HK-2 (cell line): ENCODE data around the gene SCEL.
"Not testable (repeated sequence)": the region's sequence is repeated elsewhere in the genome, so short reads cannot be mapped to it uniquely, and the experiment has no call there.

ENCODE experiments used
- DNase-seq: peaks from one replicate; pipeline ENCODE4 v3.0.0-alpha.2; 2018; ENCODE audit not compliant: unreplicated experiment

SCEL gene, protein sequence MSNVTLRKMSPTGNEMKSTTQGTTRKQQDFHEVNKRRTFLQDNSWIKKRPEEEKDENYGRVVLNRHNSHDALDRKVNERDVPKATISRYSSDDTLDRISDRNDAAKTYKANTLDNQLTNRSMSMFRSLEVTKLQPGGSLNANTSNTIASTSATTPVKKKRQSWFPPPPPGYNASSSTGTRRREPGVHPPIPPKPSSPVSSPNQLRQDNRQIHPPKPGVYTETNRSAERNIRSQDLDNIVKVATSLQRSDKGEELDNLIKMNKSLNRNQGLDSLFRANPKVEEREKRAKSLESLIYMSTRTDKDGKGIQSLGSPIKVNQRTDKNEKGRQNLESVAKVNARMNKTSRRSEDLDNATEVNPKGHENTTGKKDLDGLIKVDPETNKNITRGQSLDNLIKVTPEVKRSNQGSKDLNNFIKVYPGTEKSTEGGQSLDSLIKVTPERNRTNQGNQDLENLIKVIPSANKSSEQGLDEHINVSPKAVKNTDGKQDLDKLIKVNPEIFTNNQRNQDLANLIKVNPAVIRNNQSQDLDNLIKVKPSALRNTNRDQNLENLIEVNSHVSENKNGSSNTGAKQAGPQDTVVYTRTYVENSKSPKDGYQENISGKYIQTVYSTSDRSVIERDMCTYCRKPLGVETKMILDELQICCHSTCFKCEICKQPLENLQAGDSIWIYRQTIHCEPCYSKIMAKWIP

DNA sequence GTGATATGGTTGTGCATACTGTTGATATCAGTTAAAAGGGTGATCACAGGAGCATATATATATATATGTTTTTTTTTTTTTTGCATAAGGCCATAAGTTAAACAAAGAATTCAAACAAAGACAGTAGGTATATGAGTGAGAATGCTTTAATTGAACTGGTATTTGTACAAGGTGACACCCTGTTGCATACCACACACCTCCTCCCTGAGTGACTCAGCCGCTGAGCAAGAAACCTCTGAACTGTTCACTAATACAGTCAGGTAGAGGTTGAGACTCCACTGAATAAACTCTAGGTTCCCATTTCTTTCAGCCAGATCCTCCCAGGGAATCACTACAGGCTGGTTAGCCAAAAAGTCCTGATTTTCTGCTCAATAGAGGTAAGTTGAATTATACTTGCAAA is at the start of gene SCEL:
TSS of gene SCEL (plus strand) at position 259 of the 400 bp plus-strand sequence. CDS start 20,170 bp downstream, outside the sequence.
- no peak for DNase-seq

DNA sequence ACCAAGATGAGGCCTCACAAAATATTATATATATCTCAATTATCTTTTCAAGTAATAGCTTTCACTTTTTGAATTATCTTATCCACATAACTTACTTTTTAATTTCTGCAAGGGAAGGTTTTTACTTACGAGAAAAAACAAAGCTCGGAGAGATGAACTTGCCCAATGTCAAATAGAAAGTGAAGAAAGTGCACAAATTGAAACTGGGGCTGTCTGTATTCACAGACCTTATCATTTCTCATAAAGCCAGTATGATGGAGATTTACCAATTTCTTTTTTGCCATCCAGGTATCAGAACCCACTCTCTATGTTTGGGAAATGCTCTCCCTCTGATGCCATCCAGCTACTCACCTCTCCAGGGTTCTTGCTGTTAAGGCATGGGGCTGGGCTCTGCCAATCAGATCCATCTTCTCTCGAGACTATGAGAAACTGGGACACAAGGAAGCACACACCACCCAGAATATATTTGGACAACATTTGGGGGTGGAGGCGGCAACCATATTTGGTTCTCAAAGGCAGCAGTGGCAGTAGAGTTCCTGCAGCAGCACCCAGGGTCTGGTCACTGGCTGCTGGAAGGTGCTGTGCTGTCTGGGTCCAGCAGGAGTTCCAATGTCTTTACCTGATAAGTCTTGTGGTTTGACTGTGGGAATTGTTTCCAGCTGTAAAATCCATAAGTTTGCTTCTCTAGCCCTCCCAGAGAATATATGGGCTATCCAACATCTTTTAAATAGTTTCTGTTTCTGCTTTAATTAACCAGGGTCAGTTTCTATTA is 45.8 kb upstream of the SCEL start:
- DNase-seq, result no peak

DNA sequence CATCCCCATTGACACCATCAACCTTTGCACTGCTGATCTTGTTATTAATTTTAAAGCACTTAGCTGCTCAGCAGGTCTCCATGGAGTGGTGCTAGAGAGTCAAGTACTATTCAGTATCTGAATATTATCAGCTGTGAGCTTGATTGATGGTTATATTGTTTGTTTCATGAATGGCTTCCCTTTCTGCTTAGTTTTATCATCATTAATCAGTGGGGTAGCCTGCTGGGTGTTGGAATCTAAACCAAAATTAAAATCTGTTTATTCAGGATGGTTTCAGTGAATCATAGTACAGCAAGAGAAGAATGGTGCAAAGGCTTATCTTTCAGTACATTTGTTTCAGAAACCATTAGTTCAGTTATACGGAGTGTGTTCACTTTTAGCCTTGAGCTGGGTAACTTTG is 42.5 kb upstream of the SCEL start:
- DNase-seq, result no peak

DNA sequence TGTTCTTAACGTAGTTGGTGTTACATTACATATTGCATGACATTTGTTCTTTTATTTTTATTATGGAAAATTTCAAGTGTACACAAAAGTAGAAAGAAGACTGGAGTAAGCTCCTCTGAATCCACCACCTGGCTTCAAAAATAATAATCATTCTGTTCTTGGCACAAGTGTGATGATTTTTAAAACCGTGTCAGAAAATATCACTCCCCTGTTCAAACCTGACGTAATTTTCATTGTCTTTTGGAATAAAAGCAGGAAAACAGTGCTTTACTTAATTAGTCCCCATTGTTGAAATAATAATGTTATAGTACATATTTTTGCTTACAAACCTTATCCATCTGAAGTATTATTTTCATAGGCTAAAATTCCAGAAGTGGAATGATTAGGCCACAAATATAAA is 41.3 kb upstream of the SCEL start:
- DNase-seq, result no peak

DNA sequence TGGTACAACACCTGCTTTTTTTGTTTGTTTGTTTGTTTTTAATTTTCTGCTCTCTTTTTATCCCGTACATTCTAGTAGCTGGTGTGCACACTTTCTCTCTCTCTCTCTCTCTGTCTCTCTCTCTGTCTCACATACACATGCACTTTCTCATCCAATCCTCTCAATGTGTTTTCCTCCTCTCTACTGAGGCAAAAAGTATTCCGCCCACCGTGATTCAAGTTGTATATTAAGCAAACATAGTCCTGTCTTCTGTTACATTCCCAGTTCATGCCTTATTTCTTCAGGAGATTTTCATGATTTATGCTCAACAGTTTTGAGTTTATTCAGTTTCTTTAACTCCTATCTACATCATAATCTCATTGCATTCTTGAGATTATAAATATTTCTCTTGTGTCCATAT is 38.2 kb upstream of the SCEL start:
- no peak for DNase-seq

DNA sequence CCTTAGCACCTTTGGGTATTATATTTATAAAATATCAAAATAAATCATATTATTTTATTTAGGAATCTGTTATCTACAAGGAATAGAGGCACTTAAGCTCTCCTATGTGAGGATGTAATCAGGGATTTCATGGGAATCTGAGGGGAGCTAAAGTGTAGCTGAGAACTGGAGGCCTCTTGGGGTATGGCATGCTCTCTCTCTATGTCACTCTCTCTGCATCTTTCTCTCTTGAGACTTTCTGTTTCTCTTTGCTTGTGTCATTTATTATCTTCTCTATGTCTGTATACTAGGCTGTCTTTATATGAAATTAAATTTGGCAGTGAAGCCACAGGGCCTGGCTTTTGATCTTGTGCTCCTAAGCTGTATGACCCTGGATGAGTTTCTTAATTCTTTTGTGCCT is 37.7 kb upstream of the SCEL start:
- DNase-seq, result no peak

DNA sequence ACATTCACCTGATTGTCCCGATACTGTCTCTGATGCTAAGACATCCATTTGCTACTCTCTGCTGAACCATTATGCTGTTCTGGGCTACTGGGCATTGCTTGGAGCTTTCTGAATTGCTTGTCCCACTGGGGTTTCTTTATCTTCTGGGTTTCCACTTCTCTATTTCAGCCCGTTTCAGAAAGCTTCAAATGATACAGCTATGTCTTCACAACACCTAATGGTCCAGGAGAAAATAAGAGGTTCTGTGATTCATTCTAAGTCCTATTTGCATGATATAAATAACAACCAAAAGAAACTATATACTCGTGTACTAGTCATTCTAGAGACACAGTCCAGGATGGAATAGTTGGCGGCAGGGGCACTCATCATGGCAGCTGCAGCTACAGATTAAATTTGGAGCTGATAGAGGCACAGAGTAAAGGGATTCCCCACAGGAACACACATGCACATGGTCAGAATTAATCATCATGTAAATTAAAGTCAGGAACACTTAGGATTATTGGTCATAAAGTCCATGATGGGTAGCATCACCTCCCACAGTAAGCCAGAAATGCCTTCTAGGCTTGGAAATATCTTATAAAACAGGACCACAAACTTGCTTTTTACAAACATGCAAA is 33.3 kb upstream of the SCEL start:
- no peak for DNase-seq

DNA sequence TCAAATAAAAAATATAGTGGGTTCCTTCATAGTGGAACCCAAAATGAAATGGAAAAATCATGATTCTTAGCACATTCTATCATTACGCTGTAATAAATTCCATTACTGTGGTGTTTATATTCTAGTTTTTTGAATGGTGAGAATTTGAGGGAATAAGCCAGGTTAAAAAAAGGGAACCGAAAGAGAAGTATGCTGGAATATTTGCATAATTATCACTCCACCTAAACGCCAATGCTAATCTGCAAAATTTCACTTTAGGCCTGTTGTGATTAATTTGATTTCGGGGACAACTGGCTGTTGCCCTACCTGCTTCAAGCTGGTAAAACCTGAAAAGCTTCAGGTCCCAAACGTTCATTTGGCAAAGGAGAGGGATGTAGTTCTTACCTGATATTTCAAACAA is 32.1 kb upstream of the SCEL start:
- no peak for DNase-seq

DNA sequence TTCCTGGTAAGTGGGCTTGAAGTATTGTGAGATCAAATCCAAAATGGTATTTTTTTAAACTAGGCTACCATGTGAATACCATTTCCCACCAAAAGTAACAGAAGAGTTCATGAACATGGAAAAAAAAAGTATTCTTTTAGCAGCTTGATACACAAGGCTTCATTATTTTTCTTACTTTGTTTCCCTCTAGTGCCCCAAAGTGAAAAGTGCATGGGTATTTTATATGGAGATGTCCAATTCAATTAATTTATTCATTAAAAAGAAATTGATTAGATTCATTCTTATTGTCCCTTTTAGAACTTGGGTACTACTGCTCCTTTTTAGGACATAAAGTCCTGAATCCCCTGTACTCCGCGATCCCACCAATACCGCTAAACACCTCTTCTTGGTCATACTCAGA is 28.6 kb upstream of the SCEL start:
- no peak for DNase-seq

DNA sequence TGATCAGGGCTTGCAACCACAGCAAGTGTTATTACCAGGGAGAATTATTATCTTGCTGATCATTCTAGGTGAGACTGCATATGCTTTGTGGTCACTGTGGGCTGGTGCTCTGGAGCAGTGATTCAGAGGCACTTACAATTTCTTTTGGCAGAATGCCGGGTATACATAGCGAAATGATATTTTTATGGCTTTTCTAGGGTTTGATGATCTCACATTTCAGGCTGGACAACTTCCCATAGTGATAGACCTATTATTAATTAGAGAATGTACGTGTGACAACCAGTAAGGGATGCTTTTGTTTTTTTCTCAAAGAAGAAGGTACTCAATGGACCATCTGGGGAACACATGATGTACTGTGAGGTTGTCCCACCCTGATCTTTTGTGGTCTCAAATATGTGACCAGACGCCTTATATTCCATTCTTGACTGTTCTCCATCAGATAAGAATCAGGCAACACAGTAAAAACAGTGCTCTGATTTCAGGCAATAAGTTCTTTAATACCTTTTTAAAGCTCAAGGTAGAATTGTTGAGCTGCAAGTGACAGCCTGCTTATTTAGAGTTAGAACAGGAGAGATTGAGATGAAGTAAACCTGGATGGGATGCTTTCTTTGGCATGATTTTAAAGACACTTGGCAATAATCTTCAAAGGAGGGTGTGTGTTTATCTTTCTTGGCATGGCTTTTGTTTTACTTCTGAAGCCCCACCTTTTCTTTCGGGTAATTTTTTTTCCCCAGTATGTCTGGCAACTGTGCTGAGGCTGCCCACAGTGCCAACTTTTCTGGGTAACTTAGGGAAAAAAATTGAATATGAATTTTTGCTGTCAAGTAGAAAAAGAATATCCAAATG is 27.4 kb upstream of the SCEL start:
- DNase-seq, result no peak

DNA sequence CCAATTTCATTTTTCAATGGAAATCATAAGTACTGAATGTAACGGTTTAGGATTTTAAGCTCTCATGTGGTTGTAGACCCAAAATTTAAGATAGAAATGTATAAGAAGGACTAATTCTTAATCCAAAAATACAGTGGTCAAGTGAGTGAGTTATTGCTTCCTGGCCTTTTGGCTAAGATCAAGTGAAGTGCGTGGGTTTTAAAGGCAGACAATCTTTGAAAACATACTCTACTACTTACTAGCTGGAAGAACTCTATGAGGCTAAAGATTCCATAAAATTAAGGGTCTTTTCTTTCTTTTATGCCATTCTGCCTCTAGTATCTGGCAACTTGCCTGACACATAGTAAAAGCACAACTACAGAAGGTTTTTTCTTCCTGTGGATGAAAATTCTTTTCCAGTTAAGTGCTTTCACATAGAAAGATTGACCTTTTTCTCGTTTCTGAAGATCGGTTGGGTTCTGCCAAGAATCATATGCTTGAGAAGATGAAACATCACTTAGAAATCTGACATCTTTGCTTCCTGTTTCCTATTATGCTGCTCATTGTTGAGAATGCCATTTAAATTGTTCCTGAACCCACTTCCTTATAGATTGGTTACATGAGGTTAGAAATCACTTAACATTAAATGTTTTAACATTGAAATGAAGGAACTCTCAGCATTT is 26.4 kb upstream of the SCEL start:
- no peak for DNase-seq

DNA sequence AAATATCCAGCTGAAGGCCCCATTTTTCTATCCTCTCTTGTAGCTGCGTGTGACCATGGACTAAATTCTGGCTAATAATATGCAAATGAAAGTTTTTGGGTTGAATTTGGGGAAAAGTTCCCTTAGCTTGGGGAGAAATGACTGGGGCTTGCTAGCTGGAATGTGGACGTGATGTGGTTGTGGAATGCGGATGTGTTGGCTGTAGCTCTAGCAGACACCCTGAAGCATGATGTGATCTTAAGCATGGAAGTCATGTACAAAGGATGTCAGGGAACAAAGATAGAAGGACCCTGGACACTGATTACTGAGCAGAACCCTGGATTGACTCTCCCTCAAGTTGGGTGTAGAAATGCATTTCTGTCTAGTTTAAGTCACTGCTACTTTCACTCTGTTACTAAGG is 25.4 kb upstream of the SCEL start:
- no peak for DNase-seq

DNA sequence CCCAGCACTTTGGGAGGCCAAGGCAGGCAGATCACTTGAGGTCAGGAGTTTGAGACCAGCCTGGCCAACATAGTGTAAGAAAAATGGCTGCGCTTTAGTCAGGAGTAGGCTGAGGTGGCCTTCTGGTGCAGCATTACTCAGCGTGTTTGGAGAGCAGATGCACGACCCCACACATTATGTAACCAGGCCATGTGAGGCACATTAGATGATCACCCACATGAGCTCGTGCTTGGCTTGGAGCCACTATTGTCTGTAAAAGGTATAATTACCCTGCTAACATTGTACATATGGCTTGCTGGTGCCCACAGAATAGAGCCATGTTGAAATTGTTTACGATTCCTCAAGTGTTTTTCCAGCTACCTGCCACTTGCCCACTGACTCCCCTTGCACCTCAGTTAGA is 24.0 kb upstream of the SCEL start:
- DNase-seq, result no peak

DNA sequence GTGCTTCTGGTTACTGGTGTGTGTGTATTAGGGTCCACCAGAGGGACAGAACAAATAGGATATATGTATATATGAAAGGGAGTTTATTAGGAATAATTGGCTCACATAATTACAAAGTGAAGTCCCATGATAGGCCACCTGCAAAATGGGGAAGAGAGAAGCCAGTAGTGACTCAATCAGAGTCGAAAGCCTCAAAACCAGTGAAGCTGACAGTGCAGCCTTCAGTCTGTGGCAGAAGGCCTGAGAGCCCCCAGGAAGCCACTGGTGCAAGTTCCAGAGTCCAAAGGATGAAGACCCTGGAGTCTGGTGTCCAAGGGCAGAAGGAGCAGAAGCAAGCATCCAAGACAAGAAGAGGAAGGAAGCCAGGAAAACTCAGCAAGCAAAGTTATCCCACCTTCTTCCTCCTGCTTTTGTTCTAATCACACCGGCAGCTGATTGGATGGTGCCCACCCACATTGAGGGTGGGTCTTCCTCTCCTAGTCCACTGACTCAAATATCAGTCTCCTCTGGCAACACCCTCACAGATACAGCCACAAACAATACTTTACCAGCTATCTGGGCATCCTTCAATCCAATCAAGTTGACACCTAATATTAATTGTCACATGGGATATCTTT is 21.7 kb upstream of the SCEL start:
- no peak for DNase-seq

DNA sequence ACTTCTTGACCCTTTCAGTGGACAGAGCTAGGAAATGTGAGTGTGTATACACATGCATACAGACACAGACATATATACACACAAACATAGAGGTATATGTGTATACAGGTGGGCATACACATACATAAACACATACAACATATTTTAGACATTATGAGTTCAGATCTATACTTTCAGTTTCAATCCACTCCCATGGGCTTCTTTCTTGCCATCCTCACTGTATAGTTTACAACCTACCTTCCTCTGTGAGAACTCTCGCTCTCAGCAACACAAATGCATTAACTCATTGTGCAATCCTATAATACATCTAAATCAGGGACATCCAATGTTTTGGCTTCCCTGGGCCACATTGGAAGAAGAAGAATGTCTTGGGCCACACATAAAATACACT is 21.2 kb upstream of the SCEL start:
- DNase-seq, result no peak

DNA sequence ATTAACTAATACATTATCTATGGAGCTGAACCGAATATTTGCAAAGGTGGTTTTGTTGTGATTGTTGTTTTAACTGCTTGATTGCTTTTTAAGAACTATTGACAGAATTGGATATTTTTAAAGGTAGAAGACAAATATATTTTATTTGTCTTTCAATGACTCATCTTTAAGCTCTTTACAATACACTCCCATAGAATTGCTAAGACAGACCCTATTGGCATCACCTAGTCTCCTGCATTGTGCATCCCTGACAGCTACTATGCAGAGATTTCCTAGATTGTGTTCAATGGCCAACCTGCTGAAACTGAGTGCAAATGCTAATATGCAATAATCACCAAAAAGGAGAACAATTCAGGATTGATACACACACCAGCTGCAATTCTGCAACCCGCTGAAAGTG is 19.7 kb upstream of the SCEL start:
- no peak for DNase-seq

DNA sequence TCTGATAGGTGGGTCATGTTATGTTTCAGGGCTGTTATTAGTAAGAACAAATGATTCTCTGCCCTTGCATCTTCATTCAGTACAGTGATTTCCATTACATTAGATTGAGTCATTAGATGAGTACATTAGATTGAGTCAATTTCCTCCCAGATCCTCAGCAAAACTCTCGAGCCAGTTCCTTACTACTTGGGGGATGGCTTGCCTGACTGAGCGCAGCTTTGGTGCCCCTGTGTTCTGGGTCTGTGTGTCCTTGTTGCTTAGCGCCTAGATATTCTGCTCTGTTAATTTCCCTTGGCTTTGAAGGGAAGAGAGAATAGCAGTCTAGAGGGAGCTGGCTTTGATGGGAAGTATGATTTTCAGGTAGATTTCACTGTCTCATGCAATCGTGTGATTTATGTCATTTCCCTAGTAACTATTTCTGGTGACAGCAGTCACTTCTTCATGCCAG is 19.1 kb upstream of the SCEL start:
- peak; percentile 72 for DNase-seq

DNA sequence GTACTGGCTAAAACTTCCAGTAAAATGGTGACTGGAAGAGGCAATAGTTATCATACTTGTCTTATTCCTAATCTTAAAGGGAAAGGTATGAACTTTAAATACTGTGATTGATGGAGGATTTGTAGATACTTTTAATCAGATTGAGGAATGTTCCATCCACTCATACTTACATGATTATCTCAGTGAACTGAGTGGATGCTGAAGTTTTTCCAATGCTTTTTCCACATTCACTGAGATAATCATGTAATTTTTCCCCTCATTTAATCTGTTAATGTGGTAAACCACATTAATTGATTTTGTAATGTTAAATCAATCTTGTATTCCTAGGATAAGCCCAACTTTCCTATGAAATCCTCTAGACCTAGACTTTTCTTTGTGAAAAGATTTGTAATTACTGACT is 17.2 kb upstream of the SCEL start:
- no peak for DNase-seq

DNA sequence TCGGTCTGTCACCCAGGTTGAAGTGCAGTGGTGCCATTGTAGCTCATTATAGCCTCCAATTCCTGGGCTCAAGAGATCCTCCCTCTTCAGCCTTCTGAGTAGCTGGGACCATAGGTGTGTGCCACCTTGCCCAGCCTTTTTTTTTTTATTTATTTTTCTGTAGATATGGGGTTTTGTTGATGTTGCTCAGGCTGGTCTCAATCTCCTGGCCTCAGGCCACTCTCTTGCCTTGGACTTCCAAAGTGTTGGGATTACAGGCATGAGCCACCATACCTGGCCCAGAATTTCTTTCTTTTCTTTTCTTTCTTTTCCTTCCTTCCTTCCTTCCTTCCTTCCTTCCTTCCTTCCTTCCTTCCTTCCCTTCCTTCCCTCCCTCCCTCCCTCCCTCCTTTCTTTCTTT is 16.1 kb upstream of the SCEL start:
- DNase-seq, result not testable (repeated sequence)

DNA sequence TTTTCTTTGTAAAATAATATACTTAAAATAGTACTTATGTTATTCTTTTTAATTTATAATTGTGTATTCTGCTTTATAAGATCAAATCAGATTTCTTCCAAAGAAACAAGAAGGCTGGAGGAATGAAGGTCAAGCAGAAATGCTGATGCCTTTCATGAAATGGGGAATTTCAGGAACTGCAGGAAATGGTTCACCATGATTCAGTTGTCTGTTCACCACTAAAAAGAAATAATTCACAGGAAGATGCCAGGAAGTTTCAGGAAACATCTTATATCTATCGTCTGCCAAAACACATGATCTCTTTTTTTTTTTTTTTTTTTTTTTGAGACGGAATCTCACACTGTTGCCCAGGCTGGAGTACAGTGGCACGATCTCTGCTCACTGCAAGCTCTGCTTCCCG is 15.7 kb upstream of the SCEL start:
- DNase-seq, result no peak
